Activated B cell treated with CpG ODN at 0.5 μM for 24 hours (primary cell): Measurements from ENCODE around the gene ADSS1. TPM values are rescaled to one million over a fixed set of nuclear protein-coding genes. Genes with fewer than 3 reads are reported as not detected.

Source experiments
- ATAC-seq: fragments of 200-7000 bp; cut with Tn5 transposase; one replicate; pipeline ENCODE4 v1.10.0; 2021; ENCODE audit warnings: low read depth, mild to moderate bottlenecking, moderate library complexity
- CTCF ChIA-PET: fragments of 350-600 bp; sonication (Branson Sonifier 250); formaldehyde crosslinking; loops from one replicate; lab custom pipeline; 2021; ENCODE audit warnings: antibody characterized with exemption; lab: Charles Lee
- POLR2A ChIA-PET: fragments of 350-600 bp; sonication (Branson Sonifier 250); formaldehyde crosslinking; loops from one replicate; lab custom pipeline; 2021; ENCODE audit warnings: antibody characterized with exemption; lab: Charles Lee
- DNase-seq: peaks from one replicate; pipeline ENCODE4 v3.0.0; 2022
- H3K27ac Mint-ChIP-seq: one replicate; pipeline ENCODE4 v1.8.0; 2020; ENCODE audit warnings: mixed read lengths
- H3K27me3 Mint-ChIP-seq: one replicate; pipeline ENCODE4 v1.8.0; 2021; ENCODE audit warnings: mixed read lengths
- H3K36me3 Mint-ChIP-seq: one replicate; pipeline ENCODE4 v1.8.0; 2021; ENCODE audit warnings: low read depth, mixed read lengths
- H3K4me1 Mint-ChIP-seq: one replicate; pipeline ENCODE4 v1.8.0; 2021; ENCODE audit warnings: mixed read lengths
- H3K4me3 Mint-ChIP-seq: one replicate; pipeline ENCODE4 v1.8.0; 2020; ENCODE audit warnings: mild to moderate bottlenecking, mixed read lengths
- H3K9me3 Mint-ChIP-seq: one replicate; pipeline ENCODE4 v1.8.0; 2020; ENCODE audit warnings: mixed read lengths
- intact Hi-C: fragments of 100-400 bp; cut with micrococcal nuclease; formaldehyde crosslinking; loops from one replicate; pipeline ENCODE4 v1.15.1; 2024
- total RNA-seq: library from RNA; stranded (reverse); gene quantifications from 2 replicates; pipeline ENCODE4 v1.2.3, GENCODE V29; 2022
- TF ChIP-seq, protein P1 (sequence below): fragments of 200-600 bp; IDR thresholded peaks from one replicate; pipeline ENCODE4 v1.8.0; 2022; ENCODE audit warnings: antibody characterized with exemption, mild to moderate bottlenecking

Gene ADSS1
- total RNA-seq, 1 donor from 2014 or later, result 0.18 TPM

DNA sequence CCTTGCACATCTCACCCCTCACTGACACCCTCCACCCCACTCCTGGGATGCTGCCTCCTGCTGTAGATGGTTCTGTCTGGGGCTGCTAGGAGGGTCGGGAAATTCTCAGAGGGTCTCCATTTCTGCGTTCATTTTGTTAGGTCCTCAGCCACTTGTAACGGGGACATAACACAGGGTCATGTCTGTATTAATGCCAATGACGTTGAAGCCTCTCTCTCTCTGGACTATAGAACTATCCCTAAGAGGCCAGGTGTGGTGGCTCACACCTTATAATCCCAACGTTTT is 43.5 kb downstream of the ADSS1 start:
- no peaks in the 10 kb centered on the region for H3K27me3 Mint-ChIP-seq
- POLR2A ChIA-PET, result no interaction called here
- CTCF ChIA-PET, result interaction anchor here (4.3 to 6.7 kb wide), 2 partner anchors 14 to 59 kb away, joined by 27 to 59 read pairs; partner anchors contain the start of gene SIVA1
- H3K9me3 Mint-ChIP-seq, result peaks cover 2% of the 10 kb centered on the region
- TF ChIP-seq, protein P1, sequence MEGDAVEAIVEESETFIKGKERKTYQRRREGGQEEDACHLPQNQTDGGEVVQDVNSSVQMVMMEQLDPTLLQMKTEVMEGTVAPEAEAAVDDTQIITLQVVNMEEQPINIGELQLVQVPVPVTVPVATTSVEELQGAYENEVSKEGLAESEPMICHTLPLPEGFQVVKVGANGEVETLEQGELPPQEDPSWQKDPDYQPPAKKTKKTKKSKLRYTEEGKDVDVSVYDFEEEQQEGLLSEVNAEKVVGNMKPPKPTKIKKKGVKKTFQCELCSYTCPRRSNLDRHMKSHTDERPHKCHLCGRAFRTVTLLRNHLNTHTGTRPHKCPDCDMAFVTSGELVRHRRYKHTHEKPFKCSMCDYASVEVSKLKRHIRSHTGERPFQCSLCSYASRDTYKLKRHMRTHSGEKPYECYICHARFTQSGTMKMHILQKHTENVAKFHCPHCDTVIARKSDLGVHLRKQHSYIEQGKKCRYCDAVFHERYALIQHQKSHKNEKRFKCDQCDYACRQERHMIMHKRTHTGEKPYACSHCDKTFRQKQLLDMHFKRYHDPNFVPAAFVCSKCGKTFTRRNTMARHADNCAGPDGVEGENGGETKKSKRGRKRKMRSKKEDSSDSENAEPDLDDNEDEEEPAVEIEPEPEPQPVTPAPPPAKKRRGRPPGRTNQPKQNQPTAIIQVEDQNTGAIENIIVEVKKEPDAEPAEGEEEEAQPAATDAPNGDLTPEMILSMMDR, result no peak
- ATAC-seq (no peak), DNase-seq (no peak)
- intact Hi-C loops, result no loop called here
- no peak overlapping the region for H3K27ac Mint-ChIP-seq
- H3K36me3 Mint-ChIP-seq, result peaks cover 25% of the 10 kb centered on the region
- peaks cover 3% of the 10 kb centered on the region for H3K4me1 Mint-ChIP-seq
- H3K4me3 Mint-ChIP-seq, result no peak overlapping the region

DNA sequence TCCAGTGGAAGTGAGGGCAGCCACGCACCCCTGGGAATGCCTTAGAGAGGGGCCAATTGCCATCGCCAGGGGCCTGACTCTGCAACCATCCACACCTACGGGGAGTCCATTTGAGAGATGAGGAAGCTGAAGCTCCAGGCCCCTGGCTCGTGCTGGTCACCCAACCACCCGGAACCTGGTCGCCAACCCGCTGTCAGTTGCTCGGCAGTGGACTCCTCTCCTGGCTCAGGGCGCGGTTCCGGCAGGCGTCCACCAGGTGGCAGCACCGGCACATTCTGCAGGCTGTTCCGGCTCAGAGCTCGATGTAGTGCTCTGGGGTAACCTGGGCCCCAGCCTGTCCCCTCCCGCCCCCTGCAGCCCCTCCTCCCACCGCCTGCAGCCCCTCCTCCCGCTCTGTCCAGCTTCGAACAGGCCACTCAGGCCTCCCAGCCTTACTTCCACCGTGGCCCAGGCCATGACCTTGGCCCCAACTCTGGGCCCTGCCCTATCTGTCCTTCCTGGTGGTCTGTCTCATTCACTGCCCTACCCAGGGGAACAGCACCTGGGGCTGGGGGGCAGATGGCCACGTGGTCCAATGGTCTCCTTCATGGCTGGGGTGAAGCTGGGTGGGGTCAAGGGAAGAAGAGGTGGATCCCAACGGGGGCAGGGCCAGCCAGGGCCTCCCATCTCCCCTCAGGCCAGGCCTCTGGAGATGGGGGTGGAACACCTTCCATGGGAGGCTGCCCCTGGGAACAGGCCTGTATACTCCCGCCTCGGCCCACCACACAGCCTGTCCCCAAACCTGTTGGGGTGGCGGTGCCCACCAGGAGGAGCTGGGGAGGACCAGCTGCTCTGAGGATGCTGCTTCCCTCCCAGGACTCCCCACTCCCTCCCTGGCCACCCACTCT is 44.7 kb downstream of the ADSS1 start:
- ATAC-seq (peak; percentile 98), DNase-seq (peak; percentile 90)
- ChIA-PET POLR2A (interaction anchor here (0.7 to 1.2 kb wide), 3 partner anchors 20 to 57 kb away, joined by 3 to 13 read pairs (median 4); no protein-coding TSS in a partner anchor), CTCF (interaction anchor here (0.6 to 6.7 kb wide), 12 partner anchors 15 to 291 kb away, joined by 3 to 59 read pairs (median 3); partner anchors contain the start of genes SIVA1 and ZBTB42)
- peaks cover 30% of the 10 kb centered on the region for H3K36me3 Mint-ChIP-seq
- intact Hi-C loops, result loop anchor here (1.0 to 2.0 kb wide), 5 partner anchors 32 to 277 kb away; partner anchors contain the start of gene ZBTB42
- H3K27me3 Mint-ChIP-seq, result no peaks in the 10 kb centered on the region
- H3K4me1 Mint-ChIP-seq, result peaks cover 3% of the 10 kb centered on the region
- no peak overlapping the region for H3K4me3 Mint-ChIP-seq
- H3K9me3 Mint-ChIP-seq, result peaks cover 2% of the 10 kb centered on the region
- H3K27ac Mint-ChIP-seq, result no peak overlapping the region
- TF ChIP-seq, protein P1, result no peak

DNA sequence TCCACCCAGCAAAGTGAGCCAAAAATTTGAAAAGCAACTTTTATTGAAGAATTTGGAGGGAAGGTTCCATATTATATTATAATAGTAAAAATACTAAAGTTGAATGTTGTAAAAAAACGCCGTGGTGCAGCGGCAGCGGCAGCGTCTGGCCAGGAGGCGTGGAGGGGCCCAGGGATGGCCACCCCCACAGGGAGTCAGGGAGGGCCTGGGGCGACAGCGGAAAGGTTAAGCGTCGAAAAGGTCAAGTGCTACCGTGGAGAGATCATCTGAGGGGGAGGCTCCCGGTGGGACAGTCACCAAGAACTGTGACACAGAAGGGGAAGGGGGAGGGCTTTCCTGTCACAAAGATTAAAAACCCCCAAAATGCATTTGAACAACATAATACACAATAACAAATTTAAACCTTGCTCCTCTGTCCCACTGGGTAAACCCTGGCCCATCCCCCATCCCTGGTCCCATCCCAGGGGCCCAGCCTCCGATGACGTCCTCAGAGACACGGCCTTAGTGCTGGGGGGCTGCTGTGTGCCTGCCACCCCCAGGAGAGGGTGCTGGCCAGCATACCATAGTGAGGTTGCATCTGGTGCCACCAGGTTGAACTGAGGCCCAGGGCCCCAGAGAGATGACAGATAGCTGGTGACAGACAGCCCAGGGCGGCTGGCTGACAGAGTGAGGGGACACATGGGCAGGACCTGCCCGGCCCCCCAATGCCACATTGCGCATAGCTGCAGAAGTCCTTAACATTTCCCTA is 45.5 kb downstream of the ADSS1 start:
- no peak for ATAC-seq
- H3K27ac Mint-ChIP-seq, result no peak overlapping the region

DNA sequence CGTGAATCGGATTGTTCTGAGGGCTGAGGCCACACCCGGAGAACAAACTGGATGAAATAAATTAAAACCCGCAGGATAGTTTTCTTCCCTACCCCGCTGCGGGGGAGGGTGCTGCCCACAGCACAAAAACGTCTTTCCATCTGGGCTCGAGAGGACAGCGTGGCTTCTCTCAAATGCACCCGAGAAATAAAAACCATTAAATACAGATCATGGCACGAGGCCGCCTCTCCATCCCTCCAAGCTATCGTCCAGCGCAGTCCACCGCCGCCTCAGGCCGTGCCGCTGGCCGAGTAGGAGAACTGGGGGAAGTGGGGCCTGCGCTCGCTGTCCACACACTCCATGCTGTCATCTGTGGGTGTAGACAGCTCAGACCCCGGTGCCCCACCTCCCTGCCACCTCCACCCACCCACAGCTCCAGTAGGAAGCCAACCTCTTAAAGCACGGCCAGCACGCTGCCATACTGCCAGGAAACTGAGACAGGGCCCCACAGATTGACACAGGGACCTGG is 46.1 kb downstream of the ADSS1 start:
- DNase-seq (no peak), ATAC-seq (no peak)
- TF ChIP-seq, protein P1, result no peak
- peaks cover 2% of the 10 kb centered on the region for H3K9me3 Mint-ChIP-seq
- intact Hi-C loops, result no loop called here
- H3K4me3 Mint-ChIP-seq, result no peak overlapping the region
- CTCF ChIA-PET, result interaction anchor here (6.7 kb wide), 1 partner anchor 56 kb away, joined by 59 read pairs; no protein-coding TSS in a partner anchor
- POLR2A ChIA-PET, result no interaction called here
- H3K27ac Mint-ChIP-seq, result no peak overlapping the region
- H3K36me3 Mint-ChIP-seq, result peaks cover 34% of the 10 kb centered on the region
- no peaks in the 10 kb centered on the region for H3K27me3 Mint-ChIP-seq
- H3K4me1 Mint-ChIP-seq, result peaks cover 3% of the 10 kb centered on the region

More for the DNA sequence above, 45.5 kb downstream of the ADSS1 start:
- CTCF ChIA-PET, result interaction anchor here (0.8 to 6.7 kb wide), 5 partner anchors 16 to 276 kb away, joined by 3 to 59 read pairs (median 9); partner anchors contain the start of genes SIVA1 and ZBTB42
- no peaks in the 10 kb centered on the region for H3K27me3 Mint-ChIP-seq
- peaks cover 34% of the 10 kb centered on the region for H3K36me3 Mint-ChIP-seq
- no peak overlapping the region for H3K4me3 Mint-ChIP-seq
- no peak for DNase-seq
- TF ChIP-seq, protein P1, result no peak
- POLR2A ChIA-PET, result interaction anchor here (1.2 kb wide), 1 partner anchor 48 kb away, joined by 4 read pairs; no protein-coding TSS in a partner anchor
- H3K9me3 Mint-ChIP-seq, result peaks cover 2% of the 10 kb centered on the region
- peaks cover 3% of the 10 kb centered on the region for H3K4me1 Mint-ChIP-seq
- intact Hi-C loops, result loop anchor here (2.0 kb wide), 1 partner anchor 31 kb away; the partner anchor contains the start of gene ZBTB42
